ENCODE results near the gene SERTAD1. TPM values are rescaled to one million over a fixed set of nuclear protein-coding genes. Genes with fewer than 3 reads are reported as not detected.

SERTAD1 gene
- polyA plus RNA-seq, 1 of the 3 experiments (the other 2 are of a cell fraction), result 10.4 TPM

DNA sequence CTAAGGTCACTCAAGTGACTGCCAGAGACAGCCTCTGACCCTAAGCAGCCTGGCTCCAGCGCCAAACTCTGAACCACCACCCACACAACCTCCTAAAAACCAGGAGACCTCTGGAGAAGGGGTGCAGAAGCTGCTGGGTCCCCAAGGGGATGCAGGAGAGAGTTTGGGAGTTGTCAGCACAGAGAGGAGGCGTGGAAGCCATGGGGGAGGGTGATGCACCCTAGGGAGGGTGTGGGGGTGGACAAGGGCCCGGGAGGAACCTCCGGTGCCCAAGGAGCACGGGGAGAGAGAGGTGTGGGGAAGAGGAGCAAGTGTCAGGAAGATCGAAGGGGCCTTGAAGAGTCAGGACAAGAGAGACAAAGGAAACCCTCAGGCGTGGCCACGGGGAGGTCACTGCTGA lies 33.7 kb downstream of the SERTAD1 start:
- 70% methylated on average over 8 of the region's 8 CpGs for WGBS (ENCODE audit: low lambda C conversion rate)
- CTCF ChIA-PET, result no interaction called here

DNA sequence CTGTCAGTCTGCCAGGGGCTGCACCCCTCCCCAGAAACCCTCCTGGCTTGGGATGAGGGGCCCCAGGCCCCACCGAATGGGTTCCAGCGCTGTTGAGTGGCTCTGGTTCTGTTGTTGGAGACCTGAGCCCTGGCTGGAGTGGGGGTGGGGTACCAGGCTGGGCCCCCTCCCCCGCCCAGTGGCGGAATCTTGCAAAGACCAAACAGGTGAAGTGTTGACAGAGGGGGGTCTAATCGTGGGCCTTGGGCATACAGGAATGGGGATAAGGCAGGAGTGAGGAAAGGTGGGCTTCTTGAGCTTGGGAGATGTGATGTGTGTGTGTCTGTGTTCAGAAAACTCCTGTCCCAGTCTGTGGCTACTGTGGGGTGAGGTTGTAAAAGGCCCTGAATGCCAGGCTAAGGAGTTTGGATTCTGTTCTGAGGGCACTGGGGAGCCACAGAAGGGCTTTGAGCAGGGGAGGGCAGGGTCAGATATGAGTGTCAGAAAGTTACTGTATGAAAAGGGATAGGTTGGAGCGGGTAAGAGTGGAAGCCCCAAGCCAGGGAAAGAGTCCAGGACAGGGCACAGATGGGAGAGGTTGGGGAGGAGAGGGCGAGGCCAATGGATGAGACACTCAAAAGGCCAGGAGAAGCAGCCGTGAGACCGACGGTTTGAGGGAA lies 35.6 kb downstream of the SERTAD1 start, which contains the start of gene HIPK4:
HIPK4 (minus strand) TSS at position 98 of the 659 bp plus-strand sequence. CDS start 279 bp downstream, outside the sequence.
- Histone ChIP-seq H3K4me1 (ENCODE audit: control insufficient read depth in 1 of 2, insufficient read depth in 2 of 2, low read depth in 1 of 2, low read length in 1 of 2) (no peaks in the 10 kb centered on the region), H4K20me1 (ENCODE audit: insufficient read depth) (no peaks in the 10 kb centered on the region), H3K4me2 (no peak within 1 kb of the TSS), H3K36me3 (replicated peaks in 1 of 2; ENCODE audit: control insufficient read depth in 1 of 2, insufficient read depth in 2 of 2, low read length in 1 of 2) (no peaks in the 10 kb centered on the region), H3K79me2 (ENCODE audit: insufficient read depth) (no peaks in the 10 kb centered on the region), H3F3A (replicated peaks; ENCODE audit: insufficient read depth) (no peaks in the 10 kb centered on the region), H3K9ac (no peak within 1 kb of the TSS), H3K27me3 (ENCODE audit: insufficient read depth) (no peaks in the 10 kb centered on the region), H3K9me2 (no peaks in the 10 kb centered on the region), H2AFZ (ENCODE audit: low read depth) (no peak within 1 kb of the TSS), H3K4me3 (ENCODE audit: low read depth in 2 of 2, low read length in 1 of 2) (no peak within 1 kb of the TSS), H3K9me3 (no peaks in the 10 kb centered on the region), H3K27ac (ENCODE audit: low read depth in 2 of 2, low read length in 1 of 2) (no peak within 1 kb of the TSS)
- ChIA-PET POLR2A (no interaction called here), CTCF (no interaction called here)
- WGBS (ENCODE audit: low lambda C conversion rate), result 78% methylated on average over 9 of the region's 10 CpGs
- TF ChIP-seq RXRA (IDR thresholded peaks at IDR 0.05; ENCODE audit: borderline replicate concordance, low read depth), result no peak
- no peak for TF ChIP-seq ELF1 (IDR thresholded peaks at IDR 0.05)
- no peak for TF ChIP-seq FOXM1 (IDR thresholded peaks at IDR 0.05; ENCODE audit: low read depth)
- TF ChIP-seq FOSL2 (IDR thresholded peaks at IDR 0.05; ENCODE audit: borderline replicate concordance, low read depth), result no peak
- TF ChIP-seq TAF1 (IDR thresholded peaks at IDR 0.05; ENCODE audit: borderline replicate concordance, low read depth, low read length), result no peak
- TF ChIP-seq MEF2A (IDR thresholded peaks at IDR 0.05; ENCODE audit: borderline replicate concordance, low read depth), result no peak
- TF ChIP-seq, protein P1, sequence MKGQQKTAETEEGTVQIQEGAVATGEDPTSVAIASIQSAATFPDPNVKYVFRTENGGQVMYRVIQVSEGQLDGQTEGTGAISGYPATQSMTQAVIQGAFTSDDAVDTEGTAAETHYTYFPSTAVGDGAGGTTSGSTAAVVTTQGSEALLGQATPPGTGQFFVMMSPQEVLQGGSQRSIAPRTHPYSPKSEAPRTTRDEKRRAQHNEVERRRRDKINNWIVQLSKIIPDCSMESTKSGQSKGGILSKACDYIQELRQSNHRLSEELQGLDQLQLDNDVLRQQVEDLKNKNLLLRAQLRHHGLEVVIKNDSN (IDR thresholded peaks at IDR 0.05; ENCODE audit: borderline replicate concordance, low read depth), result no peak
- no peak for TF ChIP-seq NRF1 (IDR thresholded peaks at IDR 0.05; ENCODE audit: low read depth, low read length)
- TF ChIP-seq RAD21 (IDR thresholded peaks at IDR 0.05; ENCODE audit: low read length), result no peak
- TF ChIP-seq RCOR1 (IDR thresholded peaks at IDR 0.05; ENCODE audit: low read length), result no peak
- no peak for TF ChIP-seq CHD2 (IDR thresholded peaks at IDR 0.05; ENCODE audit: low read length, partially characterized antibody)
- TF ChIP-seq, protein P2, sequence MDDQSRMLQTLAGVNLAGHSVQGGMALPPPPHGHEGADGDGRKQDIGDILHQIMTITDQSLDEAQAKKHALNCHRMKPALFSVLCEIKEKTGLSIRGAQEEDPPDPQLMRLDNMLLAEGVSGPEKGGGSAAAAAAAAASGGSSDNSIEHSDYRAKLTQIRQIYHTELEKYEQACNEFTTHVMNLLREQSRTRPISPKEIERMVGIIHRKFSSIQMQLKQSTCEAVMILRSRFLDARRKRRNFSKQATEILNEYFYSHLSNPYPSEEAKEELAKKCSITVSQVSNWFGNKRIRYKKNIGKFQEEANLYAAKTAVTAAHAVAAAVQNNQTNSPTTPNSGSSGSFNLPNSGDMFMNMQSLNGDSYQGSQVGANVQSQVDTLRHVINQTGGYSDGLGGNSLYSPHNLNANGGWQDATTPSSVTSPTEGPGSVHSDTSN (IDR thresholded peaks at IDR 0.05), result no peak
- TF ChIP-seq MXI1 (IDR thresholded peaks at IDR 0.05; ENCODE audit: low read depth, low read length), result no peak
- TF ChIP-seq, protein P3, sequence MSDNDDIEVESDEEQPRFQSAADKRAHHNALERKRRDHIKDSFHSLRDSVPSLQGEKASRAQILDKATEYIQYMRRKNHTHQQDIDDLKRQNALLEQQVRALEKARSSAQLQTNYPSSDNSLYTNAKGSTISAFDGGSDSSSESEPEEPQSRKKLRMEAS (IDR thresholded peaks at IDR 0.05; ENCODE audit: low read depth), result no peak
- no peak for TF ChIP-seq SMC3 (IDR thresholded peaks at IDR 0.05; ENCODE audit: low read depth, low read length)
- no peak for TF ChIP-seq GATA2 (CRISPR knock-in tag; IDR thresholded peaks at IDR 0.05)
- TF ChIP-seq, protein P4, sequence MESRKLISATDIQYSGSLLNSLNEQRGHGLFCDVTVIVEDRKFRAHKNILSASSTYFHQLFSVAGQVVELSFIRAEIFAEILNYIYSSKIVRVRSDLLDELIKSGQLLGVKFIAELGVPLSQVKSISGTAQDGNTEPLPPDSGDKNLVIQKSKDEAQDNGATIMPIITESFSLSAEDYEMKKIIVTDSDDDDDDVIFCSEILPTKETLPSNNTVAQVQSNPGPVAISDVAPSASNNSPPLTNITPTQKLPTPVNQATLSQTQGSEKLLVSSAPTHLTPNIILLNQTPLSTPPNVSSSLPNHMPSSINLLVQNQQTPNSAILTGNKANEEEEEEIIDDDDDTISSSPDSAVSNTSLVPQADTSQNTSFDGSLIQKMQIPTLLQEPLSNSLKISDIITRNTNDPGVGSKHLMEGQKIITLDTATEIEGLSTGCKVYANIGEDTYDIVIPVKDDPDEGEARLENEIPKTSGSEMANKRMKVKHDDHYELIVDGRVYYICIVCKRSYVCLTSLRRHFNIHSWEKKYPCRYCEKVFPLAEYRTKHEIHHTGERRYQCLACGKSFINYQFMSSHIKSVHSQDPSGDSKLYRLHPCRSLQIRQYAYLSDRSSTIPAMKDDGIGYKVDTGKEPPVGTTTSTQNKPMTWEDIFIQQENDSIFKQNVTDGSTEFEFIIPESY (IDR thresholded peaks at IDR 0.05; ENCODE audit: borderline replicate concordance, low read depth), result no peak
- DNase-seq, result no peak

More for the DNA sequence above, 33.7 kb downstream of the SERTAD1 start:
- Histone ChIP-seq H3F3A (replicated peaks; ENCODE audit: insufficient read depth) (no peaks in the 10 kb centered on the region), H3K9me2 (no peaks in the 10 kb centered on the region), H3K36me3 (replicated peaks in 1 of 2; ENCODE audit: control insufficient read depth in 1 of 2, insufficient read depth in 2 of 2, low read length in 1 of 2) (no peaks in the 10 kb centered on the region), H3K4me1 (ENCODE audit: control insufficient read depth in 1 of 2, insufficient read depth in 2 of 2, low read depth in 1 of 2, low read length in 1 of 2) (no peaks in the 10 kb centered on the region), H2AFZ (ENCODE audit: low read depth) (no peak overlapping the region), H3K79me2 (ENCODE audit: insufficient read depth) (no peaks in the 10 kb centered on the region), H3K4me3 (ENCODE audit: low read depth in 2 of 2, low read length in 1 of 2) (no peak overlapping the region), H3K27ac (ENCODE audit: low read depth in 2 of 2, low read length in 1 of 2) (no peak overlapping the region), H3K9me3 (no peaks in the 10 kb centered on the region), H3K27me3 (ENCODE audit: insufficient read depth) (no peaks in the 10 kb centered on the region), H4K20me1 (ENCODE audit: insufficient read depth) (no peaks in the 10 kb centered on the region), H3K9ac (no peak overlapping the region), H3K4me2 (no peak overlapping the region)
- POLR2A ChIA-PET, result no interaction called here
- no peak for DNase-seq
- TF ChIP-seq CHD2 (IDR thresholded peaks at IDR 0.05; ENCODE audit: low read length, partially characterized antibody), result no peak
- TF ChIP-seq, protein P5, sequence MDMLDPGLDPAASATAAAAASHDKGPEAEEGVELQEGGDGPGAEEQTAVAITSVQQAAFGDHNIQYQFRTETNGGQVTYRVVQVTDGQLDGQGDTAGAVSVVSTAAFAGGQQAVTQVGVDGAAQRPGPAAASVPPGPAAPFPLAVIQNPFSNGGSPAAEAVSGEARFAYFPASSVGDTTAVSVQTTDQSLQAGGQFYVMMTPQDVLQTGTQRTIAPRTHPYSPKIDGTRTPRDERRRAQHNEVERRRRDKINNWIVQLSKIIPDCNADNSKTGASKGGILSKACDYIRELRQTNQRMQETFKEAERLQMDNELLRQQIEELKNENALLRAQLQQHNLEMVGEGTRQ (IDR thresholded peaks at IDR 0.05; ENCODE audit: borderline replicate concordance, low read depth, low read length), result no peak
- no peak for TF ChIP-seq ELF1 (IDR thresholded peaks at IDR 0.05)
- TF ChIP-seq JUND (IDR thresholded peaks at IDR 0.05), result no peak
- TF ChIP-seq MXI1 (IDR thresholded peaks at IDR 0.05; ENCODE audit: low read depth, low read length), result no peak
- TF ChIP-seq RFX5 (IDR thresholded peaks at IDR 0.05; ENCODE audit: low read length), result no peak
- no peak for TF ChIP-seq GABPA (IDR thresholded peaks at IDR 0.05; ENCODE audit: low read depth)
- no peak for TF ChIP-seq EP300 (IDR thresholded peaks at IDR 0.05; ENCODE audit: borderline replicate concordance in 1 of 2, low read depth in 1 of 2, low read length in 1 of 2)
- no peak for TF ChIP-seq SIN3A (IDR thresholded peaks at IDR 0.05; ENCODE audit: borderline replicate concordance, low read depth, low read length)
- no peak for TF ChIP-seq TEAD4 (IDR thresholded peaks at IDR 0.05; ENCODE audit: borderline replicate concordance, insufficient read depth)
- TF ChIP-seq TAF1 (IDR thresholded peaks at IDR 0.05; ENCODE audit: borderline replicate concordance, low read depth, low read length), result no peak
- no peak for TF ChIP-seq RCOR1 (IDR thresholded peaks at IDR 0.05; ENCODE audit: low read length)
